Measurements from ENCODE around the gene CCNC. TPM values are rescaled to one million over a fixed set of nuclear protein-coding genes. Genes with fewer than 3 reads are reported as not detected.

CCNC gene
- polyA plus RNA-seq, 10 donors: 37.3 to 56.3 (median 50.1) TPM

DNA sequence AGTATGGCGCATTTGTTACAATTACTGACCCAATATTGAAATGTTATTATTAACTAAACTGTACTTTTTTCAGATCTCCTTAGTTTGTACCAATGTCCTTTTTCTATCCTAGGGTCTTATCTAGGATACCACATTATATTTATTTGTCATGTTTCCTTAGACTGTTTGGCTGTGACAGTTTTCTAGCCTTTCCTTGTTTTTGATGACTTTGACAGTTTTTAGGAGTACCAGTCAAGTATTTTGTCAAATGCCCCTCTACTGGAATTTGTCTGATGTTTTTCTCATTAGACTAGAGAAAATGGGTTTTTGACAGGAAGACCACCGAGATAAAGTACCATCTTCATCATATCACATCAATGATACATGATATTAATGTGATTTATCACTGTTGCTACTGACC lies 14.6 kb downstream of the CCNC start:
- no peak for DNase-seq

DNA sequence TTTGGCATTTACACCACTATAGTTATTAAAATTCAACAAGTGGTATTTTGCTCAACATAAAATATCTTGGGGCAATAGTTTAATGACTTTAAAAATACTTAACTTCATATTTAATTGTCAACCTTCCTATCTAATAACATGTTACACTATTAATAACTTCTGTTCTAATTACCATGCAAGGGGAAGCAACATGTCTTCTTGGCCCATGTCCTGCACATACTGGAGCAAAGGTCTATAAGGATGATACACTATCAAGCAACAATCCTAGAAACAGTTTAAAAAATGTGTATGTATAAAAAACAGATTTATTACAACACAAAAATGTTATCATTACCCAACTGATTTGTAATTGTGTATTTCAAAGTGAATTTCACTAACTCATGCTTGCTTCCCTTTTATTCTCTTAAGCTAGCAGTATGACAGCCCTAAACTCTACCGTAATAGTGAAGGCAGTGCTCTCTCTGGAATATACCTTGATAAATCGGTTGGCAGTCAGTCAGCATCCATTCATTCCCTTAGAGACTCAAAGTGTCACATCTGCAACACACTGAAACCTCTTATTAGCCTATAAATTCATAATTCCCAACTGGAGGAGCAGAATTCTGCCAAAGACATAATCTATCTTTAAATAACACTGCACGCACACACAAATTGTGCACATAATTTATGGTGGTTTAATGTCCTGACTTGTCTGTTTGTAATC lies 18.3 kb downstream of the CCNC start:
- no peak for DNase-seq

DNA sequence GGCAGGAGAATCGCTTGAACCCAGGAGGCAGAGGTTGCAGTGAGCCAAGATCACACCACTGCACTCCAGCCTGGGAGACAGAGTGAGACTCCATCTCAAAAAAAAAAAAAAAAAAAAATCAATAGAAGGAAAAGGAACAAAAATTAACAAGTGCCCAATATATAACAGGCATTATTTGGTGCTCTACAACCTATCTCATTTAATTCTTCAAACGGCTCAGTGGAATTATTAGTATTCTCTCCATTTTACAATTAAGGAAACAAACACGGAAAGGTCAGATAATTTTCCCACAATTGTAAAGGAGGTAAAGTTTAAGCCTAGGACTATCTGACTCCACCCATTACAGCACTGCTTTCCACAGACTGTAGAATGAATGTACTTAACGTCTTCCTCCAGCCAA lies 19.8 kb downstream of the CCNC start:
- no peak for DNase-seq

DNA sequence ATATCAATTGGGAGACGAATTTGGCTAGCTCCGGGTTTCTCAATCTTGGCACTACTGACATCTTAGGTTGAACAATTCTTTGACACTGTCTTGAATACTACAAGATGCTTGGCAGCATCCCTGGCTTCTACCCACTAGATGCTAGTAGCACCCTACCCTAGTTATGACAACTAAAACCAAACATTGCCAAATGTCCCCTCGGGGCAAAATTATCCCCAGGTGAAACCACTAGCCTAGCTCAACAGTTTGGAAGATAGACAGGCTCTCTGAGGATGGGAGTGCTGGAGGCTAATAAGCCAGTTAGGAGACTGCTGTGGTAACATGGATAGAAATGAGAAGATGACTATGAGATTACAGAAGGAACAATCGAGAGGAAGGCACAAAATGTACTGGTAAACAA lies 20.9 kb downstream of the CCNC start:
- DNase-seq: no peak

DNA sequence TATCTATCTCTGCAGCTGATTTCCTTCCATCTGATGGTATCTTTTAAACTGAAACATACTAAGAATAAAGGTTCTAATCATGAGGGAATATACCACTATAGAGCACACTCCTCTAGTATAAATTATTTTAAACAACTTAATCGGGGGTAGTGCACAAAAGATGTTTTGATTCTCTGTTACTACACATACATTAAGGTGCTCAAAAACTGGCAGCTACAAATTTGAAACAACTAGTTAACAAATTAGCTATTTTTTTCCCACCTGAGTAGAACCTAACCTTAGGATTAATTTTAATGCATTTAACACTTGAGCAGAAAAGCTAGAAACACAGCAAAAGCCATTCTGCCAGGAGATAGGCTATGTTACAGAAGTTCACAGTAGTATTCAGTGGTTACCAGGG lies 23.0 kb downstream of the CCNC start:
- no peak for DNase-seq

DNA sequence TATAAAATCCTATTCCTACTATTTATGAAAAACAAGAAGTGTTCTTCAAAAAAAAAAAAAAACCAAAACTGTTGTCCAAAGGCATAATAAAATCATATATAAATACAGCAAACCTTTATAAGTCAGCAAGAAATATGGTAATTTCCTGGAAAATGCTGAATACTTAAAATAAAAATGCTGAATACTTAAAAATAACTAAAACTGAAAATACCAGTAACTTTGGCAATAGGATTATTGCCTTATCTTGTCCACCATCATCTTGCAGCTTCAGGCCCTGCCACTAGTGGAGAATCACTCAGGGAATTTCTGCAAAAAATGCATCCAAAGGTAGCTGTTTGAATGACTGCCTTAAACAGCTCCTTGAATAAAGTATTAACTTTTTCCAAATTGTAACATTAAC lies 24.5 kb downstream of the CCNC start:
- no peak for DNase-seq

DNA sequence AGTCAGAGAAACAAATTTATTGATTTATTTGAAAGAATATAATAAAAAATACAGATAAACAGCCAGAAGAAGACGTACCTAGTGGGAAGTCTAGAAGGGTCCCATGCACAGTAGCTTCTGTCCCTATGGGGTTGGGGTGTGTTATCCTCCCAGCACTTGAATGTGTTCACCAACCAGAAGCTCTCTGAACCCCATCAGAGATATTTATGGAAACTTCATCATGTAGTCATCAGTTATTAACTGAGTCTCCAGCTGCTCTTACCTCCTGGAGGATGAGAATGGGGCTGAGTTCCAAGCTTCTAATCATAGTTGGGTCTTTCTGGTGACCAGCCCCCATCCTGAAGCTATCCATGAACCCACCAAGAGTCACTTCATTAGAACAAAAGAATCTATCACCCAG lies 37.8 kb downstream of the CCNC start:
- DNase-seq: no peak

DNA sequence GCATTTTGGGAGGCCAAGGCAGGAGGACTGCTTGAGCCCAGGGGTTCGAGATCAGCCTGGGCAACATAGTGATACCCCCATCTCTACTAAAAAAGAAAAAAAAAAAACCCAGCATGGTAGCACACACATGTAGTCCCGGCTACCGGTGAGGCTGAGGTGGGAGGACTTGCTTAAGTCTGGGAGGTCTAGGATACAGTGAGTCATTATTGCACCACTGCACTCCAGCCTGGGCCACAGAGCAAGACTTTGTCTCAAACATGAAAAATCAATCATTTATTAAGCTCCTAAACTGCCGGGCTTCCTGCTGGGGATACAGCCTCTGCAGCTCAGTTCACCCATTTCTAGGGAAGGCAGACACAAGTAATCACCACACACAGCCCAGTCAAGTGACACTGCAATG lies 45.9 kb downstream of the CCNC start:
- DNase-seq: no peak

DNA sequence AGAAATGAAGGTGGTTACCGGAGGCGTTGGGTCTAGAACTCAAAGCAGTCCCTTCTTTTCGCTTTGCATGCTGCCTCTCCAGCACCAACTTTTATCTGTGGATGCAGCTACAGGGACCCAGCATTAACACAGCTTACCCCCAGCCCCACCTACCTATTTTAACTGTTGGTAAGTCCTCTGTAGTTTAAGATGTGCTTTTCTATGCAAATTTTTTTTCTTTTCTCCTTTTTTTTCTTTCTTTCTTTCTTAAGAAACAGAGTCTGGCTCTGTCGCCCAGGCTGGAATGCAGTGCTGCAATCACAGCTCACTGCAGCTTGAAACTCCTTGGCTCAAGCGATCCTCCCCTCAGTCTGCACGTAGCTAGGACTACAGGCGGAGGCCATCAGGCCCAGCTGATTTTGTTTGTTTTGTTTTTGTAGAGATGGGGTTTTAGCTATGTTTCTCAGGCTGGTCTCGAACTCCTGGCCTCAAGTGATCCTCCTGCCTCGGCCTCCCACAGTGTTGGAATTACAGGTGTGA lies 46.8 kb downstream of the CCNC start:
- peak in 1 of 3 donors; percentile 21 for DNase-seq

DNA sequence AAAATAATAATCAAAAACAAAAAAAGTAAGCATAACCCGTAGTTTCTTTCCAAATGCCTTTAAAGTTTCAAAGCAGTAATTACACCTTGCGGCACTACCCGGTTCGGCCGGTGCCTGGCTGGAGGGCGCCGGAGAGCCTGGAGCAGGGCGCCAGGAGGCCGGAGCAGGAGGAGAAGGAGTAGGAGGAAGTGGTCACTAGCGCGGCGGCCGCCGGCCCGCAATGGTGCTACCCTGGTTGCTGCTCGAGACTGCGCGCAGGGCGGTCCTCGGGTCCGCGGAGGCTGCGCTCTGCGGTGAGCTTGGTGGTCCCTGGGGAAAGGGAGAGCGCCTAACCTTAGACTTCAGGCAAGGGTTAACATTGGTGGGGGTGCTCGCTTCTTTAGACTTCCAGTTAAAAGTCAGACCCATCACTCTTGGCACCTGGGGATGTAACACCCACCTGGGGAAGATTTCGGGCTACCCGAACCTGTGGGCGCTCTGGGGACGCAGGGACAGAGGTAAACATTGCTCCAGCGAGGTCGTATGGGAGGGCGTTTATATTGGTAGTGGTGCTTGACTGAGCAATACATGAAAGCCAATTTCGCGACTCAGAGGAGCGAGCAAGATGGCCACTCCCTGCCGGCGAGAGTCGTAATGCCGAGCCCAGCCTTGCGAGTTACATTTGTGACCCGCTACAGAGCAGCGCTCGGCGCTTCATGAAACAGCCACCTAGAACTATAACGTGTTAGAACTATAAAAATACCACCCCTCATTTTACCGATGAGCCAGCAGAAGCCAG lies 47.4 kb downstream of the CCNC start:
- DNase-seq: peak; percentile 71 to 95 (median 88)

DNA sequence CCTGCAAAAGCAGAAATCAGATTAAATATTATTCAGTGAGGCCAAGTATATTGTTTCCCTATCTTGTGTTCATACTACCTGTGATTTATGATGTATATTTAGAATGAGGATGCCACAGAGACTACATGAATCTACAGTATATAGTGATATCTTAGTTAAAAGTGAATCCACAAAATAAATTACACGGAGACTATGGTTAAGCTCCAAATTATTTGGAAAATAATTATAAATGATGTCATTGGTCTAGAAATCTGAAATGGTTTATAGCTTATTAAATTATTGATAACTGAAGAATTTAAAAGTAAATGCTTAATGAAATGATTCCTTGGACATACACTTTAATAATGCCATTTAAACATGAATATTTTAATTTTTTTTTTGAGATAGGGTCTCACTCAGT lies 49.0 kb downstream of the CCNC start:
- no peak for DNase-seq

DNA sequence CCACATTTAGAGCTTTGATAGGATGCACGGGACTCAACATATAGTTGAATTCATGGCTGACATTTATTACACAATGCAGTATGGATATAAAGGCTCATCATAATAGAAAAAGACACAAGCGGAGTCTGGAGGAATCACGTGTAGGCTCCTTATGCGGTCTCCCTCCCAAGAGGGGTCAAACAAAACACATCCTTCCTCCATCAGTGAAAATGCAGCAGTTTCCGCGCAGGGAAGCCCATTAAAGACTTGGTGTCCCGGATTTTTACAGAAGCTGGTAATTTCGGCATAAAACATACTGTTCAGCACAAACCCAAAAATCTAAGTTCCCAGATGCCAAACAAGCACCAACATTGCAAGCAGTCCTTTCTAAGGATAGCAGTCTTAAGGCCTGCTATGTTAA lies 54.4 kb downstream of the CCNC start:
- peak in 1 of 3 donors; percentile 23 for DNase-seq

DNA sequence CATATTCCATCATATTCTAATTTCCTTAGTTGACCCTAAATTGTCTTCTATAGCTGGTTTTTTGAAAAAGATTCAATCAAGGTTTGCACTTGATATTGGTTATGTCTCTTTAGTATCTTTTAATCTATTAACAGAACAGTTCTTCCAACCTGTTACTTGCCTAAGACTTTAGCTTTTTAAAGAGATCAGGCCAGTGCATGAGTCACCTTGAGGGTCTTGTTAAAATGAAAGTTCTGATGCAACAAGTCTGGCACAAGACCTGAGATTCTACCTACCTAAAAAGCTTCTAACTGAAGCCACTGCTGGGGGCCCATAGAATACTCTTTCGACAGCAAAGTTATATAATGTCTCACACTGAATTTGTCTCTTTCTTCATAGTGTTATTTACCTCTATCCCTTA lies 56.4 kb downstream of the CCNC start:
- no peak for DNase-seq

DNA sequence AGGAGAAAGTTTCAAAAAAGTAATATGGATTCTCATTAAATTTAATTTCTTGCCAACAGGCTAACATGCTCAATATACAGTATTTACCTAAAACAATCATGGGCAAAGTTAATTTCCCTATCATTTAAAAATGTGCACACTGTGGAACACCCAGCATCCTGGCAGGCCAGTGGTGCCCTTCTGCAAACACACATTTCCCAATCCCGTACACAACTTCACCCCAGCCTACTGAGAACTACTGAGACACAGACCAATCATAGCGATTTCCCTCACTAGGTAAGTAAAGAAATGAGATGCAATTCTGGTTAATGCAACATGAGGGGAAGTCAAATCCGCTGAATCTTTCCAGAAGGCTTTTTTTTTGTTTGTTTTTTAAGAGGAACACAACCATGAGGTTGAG lies 60.8 kb downstream of the CCNC start:
- no peak for DNase-seq

DNA sequence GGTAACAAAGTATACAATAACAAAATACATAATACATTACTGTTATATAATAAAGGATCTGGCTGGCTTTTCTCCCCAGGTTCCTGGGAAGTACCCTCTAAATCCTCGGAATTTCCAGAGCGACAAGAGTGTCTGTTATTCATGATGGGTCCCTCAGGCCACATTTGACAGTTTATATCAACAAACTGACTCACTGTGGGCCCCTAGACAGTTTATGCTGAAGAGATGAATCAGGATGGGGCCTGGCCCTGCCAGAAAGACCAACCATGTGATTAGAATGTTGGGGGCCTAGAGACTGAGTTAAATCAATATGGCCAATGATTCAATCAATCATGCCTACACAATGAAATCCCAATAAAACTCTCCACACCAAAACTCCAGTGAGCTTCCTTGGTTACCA lies 66.7 kb downstream of the CCNC start:
- DNase-seq: no peak

DNA sequence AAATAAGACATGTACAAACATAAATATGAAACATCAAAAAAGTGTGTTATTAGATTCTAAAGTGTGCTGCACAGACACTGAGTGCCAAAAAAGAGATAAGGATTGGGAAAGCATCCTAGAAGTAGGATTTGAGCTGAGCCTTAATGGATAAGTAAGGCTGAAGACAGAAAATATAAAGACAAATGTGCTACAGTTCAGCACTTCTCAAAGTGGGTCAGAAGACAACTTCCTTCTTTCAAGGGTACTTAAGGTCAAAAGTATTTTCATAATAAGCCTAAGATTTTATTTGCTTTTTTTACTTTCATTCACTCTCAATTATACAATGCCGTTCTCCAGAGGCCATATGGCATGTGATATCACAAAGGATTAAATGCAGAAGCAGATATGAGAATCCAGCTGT lies 70.0 kb downstream of the CCNC start:
- DNase-seq: no peak

DNA sequence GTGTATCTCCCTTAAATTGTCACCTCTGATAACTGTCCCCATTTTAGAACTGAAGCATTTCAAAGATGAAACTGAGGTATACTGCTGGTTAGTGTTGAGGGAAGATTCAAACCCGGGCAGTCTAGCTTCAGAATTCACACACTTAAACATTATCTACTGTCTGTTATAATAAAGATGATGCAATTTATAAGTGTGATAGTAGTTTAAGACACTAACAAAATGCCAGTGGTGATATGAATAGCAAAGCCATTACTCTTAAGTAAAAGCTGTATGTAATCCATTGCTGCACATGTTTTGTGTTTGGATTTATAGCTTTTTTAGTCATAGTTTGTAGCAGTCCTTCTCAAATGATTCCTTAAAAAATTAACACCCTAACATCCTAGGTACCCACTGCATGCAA lies 73.0 kb downstream of the CCNC start:
- no peak for DNase-seq

Other genes with a start within 250 kb of the CCNC start
- 1 to 10 TPM; 1.7 to 3.7 (median 2.6) TPM for gene FAXC, start 219.0 kb downstream of the CCNC start, polyA plus RNA-seq (ENCODE audit: insufficient read length in 10 of 10)
- gene COQ3, start 174.5 kb downstream of the CCNC start, polyA plus RNA-seq (ENCODE audit: insufficient read length in 10 of 10): 10 to 100 TPM in 1 of 10 donors, 1 to 10 TPM in 9; 7.1 to 11.2 (median 9.0) TPM
- 100 to 1,000 TPM in 8 of 10 donors, 10 to 100 TPM in 2; 92.5 to 196 (median 128) TPM for gene PNISR, start 143.4 kb downstream of the CCNC start, polyA plus RNA-seq (ENCODE audit: insufficient read length in 10 of 10)
- 10 to 100 TPM in 1 of 10 donors, 1 to 10 TPM in 9; 4.5 to 11.8 (median 6.8) TPM for gene USP45, start 53.2 kb downstream of the CCNC start, polyA plus RNA-seq (ENCODE audit: insufficient read length in 10 of 10)
- under 1 TPM in 2 of 10 donors, not detected in 8; 0.05 TPM for gene PRDM13, start 38.2 kb upstream of the CCNC start, polyA plus RNA-seq (ENCODE audit: insufficient read length in 10 of 10)